CD14-positive monocyte (primary cell): ENCODE results near the gene CD34. TPM values are rescaled to one million over a fixed set of nuclear protein-coding genes. Genes with fewer than 3 reads are reported as not detected.

ENCODE experiments used
- DNase-seq, 3 donors: peaks; one replicate each; pipeline ENCODE4 v3.0.0-alpha.2; 2011 to 2022
- H2AFZ ChIP-seq: 2 replicates; pipeline ENCODE4 v1.6.0; 2012; ENCODE audit warnings: mild to moderate bottlenecking, low read depth, low read length, inconsistent platforms; ENCODE audit not compliant: insufficient read depth, poor library complexity, severe bottlenecking
- H3K27ac ChIP-seq, 2 donors: 1 replicate in 1 of 2; 2 replicates in 1 of 2; pipeline ENCODE4 v1.5.1; 2012 to 2013; ENCODE audit warnings: low read length in 2 of 2, control low read depth in 1 of 2, inconsistent platforms in 1 of 2, low read depth in 1 of 2, mild to moderate bottlenecking in 1 of 2
- H3K27me3 ChIP-seq, 2 donors: one replicate each; pipeline versions ENCODE4 v1.6.0 to v1.6.1; 2011 to 2013; ENCODE audit warnings: low read length in 2 of 2; ENCODE audit not compliant: control insufficient read depth in 2 of 2, insufficient read depth in 2 of 2
- H3K36me3 ChIP-seq, 2 donors: replicated peaks in 1 of 2; 1 replicate in 1 of 2; 2 replicates in 1 of 2; pipeline versions ENCODE4 v1.5.1 to v1.6.1; 2012 to 2013; ENCODE audit warnings: low read length in 2 of 2, control low read depth in 1 of 2, inconsistent platforms in 1 of 2, mild to moderate bottlenecking in 1 of 2; ENCODE audit not compliant: insufficient read depth in 2 of 2, control insufficient read depth in 1 of 2
- H3K4me1 ChIP-seq, 2 donors: 1 replicate in 1 of 2; 2 replicates in 1 of 2; pipeline versions ENCODE4 v1.5.1 to v1.6.1; 2012 to 2013; ENCODE audit warnings: low read length in 2 of 2, control low read depth in 1 of 2, inconsistent platforms in 1 of 2, mild to moderate bottlenecking in 1 of 2, moderate library complexity in 1 of 2; ENCODE audit not compliant: insufficient read depth in 2 of 2, control insufficient read depth in 1 of 2
- H3K4me2 ChIP-seq: replicated peaks from 2 replicates; pipeline ENCODE3; 2012; ENCODE audit warnings: low read length, moderate library complexity, mild to moderate bottlenecking; ENCODE audit not compliant: poor library complexity, severe bottlenecking; ENCODE audit errors: extremely low read depth
- H3K4me3 ChIP-seq, 3 experiments: fragments of 200-600 bp in 1 of 3; sonication (generic) in 1 of 3; replicated peaks in 1 of 3; 1 replicate in 2 of 3; 2 replicates in 1 of 3; pipeline ENCODE4 v1.5.1; 2011 to 2013; ENCODE audit warnings: low read length in 3 of 3, mild to moderate bottlenecking in 3 of 3, control low read depth in 2 of 3, low read depth in 2 of 3, inconsistent platforms in 1 of 3, moderate library complexity in 1 of 3
- H3K79me2 ChIP-seq: 2 replicates; pipeline ENCODE4 v1.6.0; 2012; ENCODE audit warnings: mild to moderate bottlenecking, control low read depth, inconsistent platforms, low read length, moderate library complexity; ENCODE audit not compliant: insufficient read depth
- H3K9ac ChIP-seq: 2 replicates; pipeline ENCODE4 v1.6.0; 2017; ENCODE audit warnings: low read length, mild to moderate bottlenecking; ENCODE audit not compliant: insufficient read depth, poor library complexity, severe bottlenecking
- H3K9me3 ChIP-seq, 2 donors: replicated peaks in 1 of 2; 1 replicate in 1 of 2; 2 replicates in 1 of 2; pipeline versions ENCODE4 v1.5.1 to v1.6.1; 2012 to 2013; ENCODE audit warnings: low read length in 2 of 2, control low read depth in 1 of 2; ENCODE audit not compliant: control insufficient read depth in 1 of 2, insufficient read depth in 1 of 2
- H4K20me1 ChIP-seq: 2 replicates; pipeline ENCODE4 v1.6.0; 2012; ENCODE audit warnings: mild to moderate bottlenecking, low read length, control low read depth, moderate library complexity; ENCODE audit not compliant: insufficient read depth
- H3K27ac Mint-ChIP-seq, 7 donors: one replicate each; pipeline ENCODE4 v1.8.0; 2020; ENCODE audit warnings: mild to moderate bottlenecking in 7 of 7, mixed read lengths in 7 of 7, moderate library complexity in 6 of 7, inconsistent platforms in 2 of 7
- H3K27me3 Mint-ChIP-seq, 3 donors: one replicate each; pipeline ENCODE4 v1.8.0; 2021 to 2022; ENCODE audit warnings: low read depth in 3 of 3, mild to moderate bottlenecking in 3 of 3, mixed read lengths in 3 of 3, moderate library complexity in 3 of 3, inconsistent platforms in 1 of 3
- H3K36me3 Mint-ChIP-seq, 2 donors: one replicate each; pipeline ENCODE4 v1.8.0; 2020; ENCODE audit warnings: mixed read lengths in 2 of 2, inconsistent platforms in 1 of 2, mild to moderate bottlenecking in 1 of 2
- H3K4me1 Mint-ChIP-seq: one replicate; pipeline ENCODE4 v1.8.0; 2020; ENCODE audit warnings: mild to moderate bottlenecking, mixed read lengths
- H3K4me3 Mint-ChIP-seq, 2 donors: one replicate each; pipeline ENCODE4 v1.8.0; 2020; ENCODE audit warnings: mild to moderate bottlenecking in 2 of 2, mixed read lengths in 2 of 2, moderate library complexity in 1 of 2
- H3K9me3 Mint-ChIP-seq, 7 donors: one replicate each; pipeline ENCODE4 v1.8.0; 2020 to 2022; ENCODE audit warnings: mixed read lengths in 7 of 7, mild to moderate bottlenecking in 6 of 7, moderate library complexity in 6 of 7, inconsistent platforms in 2 of 7
- WGBS: methylation state at CpG from one replicate; pipeline ENCODE4 v1.1.5; 2013; ENCODE audit warnings: missing lambda C conversion rate; ENCODE audit not compliant: insufficient coverage; 5-methylcytosine and 5-hydroxymethylcytosine counted together
- intact Hi-C, 2 donors: fragments of 100-400 bp; cut with micrococcal nuclease; formaldehyde crosslinking; loops; one replicate each; pipeline versions ENCODE4 v1.15.0 to v1.15.1; 2023
- polyA plus RNA-seq, 3 donors: library from polyadenylated mRNA; depleted of rRNA in 1 of 3; unstranded in 2 of 3; stranded (reverse) in 1 of 3; fragments of 300-500 nt in 2 of 3; fragments of >200 nt in 1 of 3; fragmentation: Illumina TruSeq in 2 of 3; gene quantifications; 1 replicate in 2 of 3; 2 replicates in 1 of 3; pipeline ENCODE4 v1.2.3, GENCODE V29; 2012 to 2021
- TF ChIP-seq, protein P1 (sequence below): fragments of 200-600 bp; IDR thresholded peaks from one replicate; pipeline ENCODE4 v1.8.0; 2022; ENCODE audit warnings: antibody characterized with exemption, mild to moderate bottlenecking

The CD34 gene
- polyA plus RNA-seq, 3 donors = 0.03 TPM; not detected in 2

DNA sequence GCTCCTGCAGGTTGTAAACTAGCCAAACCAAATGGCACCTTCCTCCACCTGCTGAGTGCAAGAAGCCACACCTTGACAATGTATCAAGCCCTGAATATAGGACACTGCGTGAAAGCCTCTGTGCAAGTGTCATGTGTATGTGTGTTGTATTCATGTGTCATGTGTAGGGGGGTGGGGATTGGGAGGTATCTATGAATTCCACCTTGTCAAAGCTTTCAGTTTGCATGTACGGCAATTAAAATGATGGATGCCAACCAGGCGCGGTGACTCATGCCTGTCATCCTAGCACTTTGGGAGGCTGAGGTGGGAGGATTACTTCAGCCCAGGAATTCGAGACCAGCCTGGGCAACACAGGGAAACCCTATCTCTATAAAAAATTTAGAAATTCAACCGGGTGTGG lies 19.8 kb downstream of the CD34 start:
- Mint-ChIP-seq H3K36me3 (no peaks in the 10 kb centered on the region), H3K4me3 (no peak overlapping the region), H3K27me3 (peaks cover 0 to 4% (median 2%) of the 10 kb centered on the region in 3 donors), H3K9me3 (peaks cover 0 to 2% (median 0%) of the 10 kb centered on the region in 7 donors), H3K27ac (no peak overlapping the region), H3K4me1 (peaks cover 41% of the 10 kb centered on the region)
- 83% methylated on average over 1 of the region's 6 CpGs for WGBS
- H3K27me3 ChIP-seq = no peaks in the 10 kb centered on the region
- intact Hi-C loops = no loop called here
- DNase-seq = no peak
- no peaks in the 10 kb centered on the region for H4K20me1 ChIP-seq
- no peak overlapping the region for H2AFZ ChIP-seq
- H3K36me3 ChIP-seq = no peaks in the 10 kb centered on the region
- TF ChIP-seq, protein P1, sequence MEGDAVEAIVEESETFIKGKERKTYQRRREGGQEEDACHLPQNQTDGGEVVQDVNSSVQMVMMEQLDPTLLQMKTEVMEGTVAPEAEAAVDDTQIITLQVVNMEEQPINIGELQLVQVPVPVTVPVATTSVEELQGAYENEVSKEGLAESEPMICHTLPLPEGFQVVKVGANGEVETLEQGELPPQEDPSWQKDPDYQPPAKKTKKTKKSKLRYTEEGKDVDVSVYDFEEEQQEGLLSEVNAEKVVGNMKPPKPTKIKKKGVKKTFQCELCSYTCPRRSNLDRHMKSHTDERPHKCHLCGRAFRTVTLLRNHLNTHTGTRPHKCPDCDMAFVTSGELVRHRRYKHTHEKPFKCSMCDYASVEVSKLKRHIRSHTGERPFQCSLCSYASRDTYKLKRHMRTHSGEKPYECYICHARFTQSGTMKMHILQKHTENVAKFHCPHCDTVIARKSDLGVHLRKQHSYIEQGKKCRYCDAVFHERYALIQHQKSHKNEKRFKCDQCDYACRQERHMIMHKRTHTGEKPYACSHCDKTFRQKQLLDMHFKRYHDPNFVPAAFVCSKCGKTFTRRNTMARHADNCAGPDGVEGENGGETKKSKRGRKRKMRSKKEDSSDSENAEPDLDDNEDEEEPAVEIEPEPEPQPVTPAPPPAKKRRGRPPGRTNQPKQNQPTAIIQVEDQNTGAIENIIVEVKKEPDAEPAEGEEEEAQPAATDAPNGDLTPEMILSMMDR = no peak
- H3K4me2 ChIP-seq = no peak overlapping the region
- no peaks in the 10 kb centered on the region for H3K79me2 ChIP-seq
- H3K9ac ChIP-seq = no peak overlapping the region
- H3K4me3 ChIP-seq = no peak overlapping the region
- no peak overlapping the region for H3K27ac ChIP-seq
- no peaks in the 10 kb centered on the region for H3K9me3 ChIP-seq
- peaks cover 32 to 34% of the 10 kb centered on the region in 2 donors for H3K4me1 ChIP-seq

DNA sequence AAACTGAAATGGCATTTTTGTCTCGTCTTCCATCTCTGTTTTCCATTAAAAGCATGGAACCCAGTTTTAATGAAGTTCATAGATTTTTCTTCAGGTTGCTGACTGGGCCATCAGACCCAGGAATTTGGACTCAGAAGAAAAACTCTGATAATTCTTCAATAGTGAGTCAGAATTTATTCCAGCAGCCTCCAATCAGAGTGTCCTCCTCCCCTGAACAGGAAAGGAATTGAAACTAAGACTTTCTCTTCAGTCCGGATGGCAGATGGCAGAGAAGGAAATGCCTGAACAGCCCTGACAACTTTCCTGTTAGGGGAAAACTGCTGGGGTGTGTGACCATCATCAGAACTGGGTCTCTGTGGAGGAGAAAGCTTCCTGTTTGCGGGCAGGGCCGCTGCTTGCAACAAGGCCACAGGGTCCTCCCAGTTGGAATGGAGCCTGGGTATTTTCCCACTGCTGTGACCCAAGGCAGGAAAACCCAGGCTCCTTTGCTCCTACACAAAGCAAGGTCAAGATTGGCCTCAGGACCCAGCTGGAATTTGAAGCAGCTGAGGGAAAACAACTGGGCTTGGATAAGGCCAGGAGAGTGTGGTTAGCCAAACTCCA lies 20.7 kb downstream of the CD34 start:
- H3K4me3 ChIP-seq = no peak overlapping the region
- H3K9me3 ChIP-seq = no peaks in the 10 kb centered on the region
- H2AFZ ChIP-seq = peak overlapping the region; percentile 70
- intact Hi-C loops = no loop called here
- H3K9ac ChIP-seq = no peak overlapping the region
- peak overlapping the region; percentile 6 to 43 for H3K4me3 Mint-ChIP-seq
- DNase-seq = peak in 2 of 3 donors; percentile 43 to 89
- no peaks in the 10 kb centered on the region for H4K20me1 ChIP-seq
- TF ChIP-seq, protein P1 = no peak
- H3K9me3 Mint-ChIP-seq = peaks cover 0 to 2% (median 0%) of the 10 kb centered on the region in 7 donors
- peak overlapping the region; percentile 20 for H3K4me2 ChIP-seq
- peaks cover 33 to 34% of the 10 kb centered on the region in 2 donors for H3K4me1 ChIP-seq
- peaks cover 44% of the 10 kb centered on the region for H3K4me1 Mint-ChIP-seq
- no peaks in the 10 kb centered on the region for H3K27me3 ChIP-seq
- H3K27me3 Mint-ChIP-seq = peaks cover 0 to 4% (median 2%) of the 10 kb centered on the region in 3 donors
- peak overlapping the region; percentile 5 to 66 for H3K27ac ChIP-seq
- peak overlapping the region in 6 of 7 donors; percentile 26 to 60 (median 58) for H3K27ac Mint-ChIP-seq
- H3K36me3 ChIP-seq = no peaks in the 10 kb centered on the region
- H3K79me2 ChIP-seq = no peaks in the 10 kb centered on the region
- WGBS = 0% methylated on average over 1 of the region's 4 CpGs
- H3K36me3 Mint-ChIP-seq = no peaks in the 10 kb centered on the region
